B cell (primary cell): ENCODE measurements around the gene NDFIP1. TPM values are rescaled to one million over a fixed set of nuclear protein-coding genes. Genes with fewer than 3 reads are reported as not detected.

Experiments used
- ATAC-seq: fragments of 200-7000 bp; cut with Tn5 transposase; one replicate; pipeline ENCODE4 v1.10.0; 2021; ENCODE audit warnings: low read depth, mild to moderate bottlenecking, moderate number of reproducible peaks, moderate library complexity
- CTCF ChIA-PET: fragments of 350-600 bp; sonication (Branson Sonifier 250); formaldehyde crosslinking; loops from one replicate; lab custom pipeline; 2021; ENCODE audit warnings: antibody characterized with exemption, inconsistent platforms; lab: Charles Lee
- POLR2A ChIA-PET: fragments of 350-600 bp; sonication (Branson Sonifier 250); formaldehyde crosslinking; loops from one replicate; lab custom pipeline; 2021; ENCODE audit warnings: antibody characterized with exemption; lab: Charles Lee
- DNase-seq: peaks from one replicate; pipeline ENCODE4 v3.0.0; 2013
- H2AFZ ChIP-seq: 2 replicates; pipeline ENCODE4 v1.6.1; 2012; ENCODE audit warnings: mild to moderate bottlenecking, low read depth, low read length; ENCODE audit not compliant: insufficient read depth, poor library complexity, severe bottlenecking
- H3K27ac ChIP-seq, 2 donors: 1 replicate in 1 of 2; 2 replicates in 1 of 2; pipeline ENCODE4 v1.5.1; 2012 to 2013; ENCODE audit warnings: low read length in 2 of 2, mild to moderate bottlenecking in 2 of 2, moderate library complexity in 1 of 2
- H3K27me3 ChIP-seq, 4 experiments: fragments of 200-600 bp in 1 of 4; sonication (generic) in 1 of 4; replicated peaks in 1 of 4; 1 replicate in 2 of 4; 2 replicates in 2 of 4; pipeline versions ENCODE4 v1.6.1 to v1.7.0; 2013 to 2016; ENCODE audit warnings: low read length in 3 of 4, mild to moderate bottlenecking in 2 of 4, mixed read lengths in 1 of 4, moderate library complexity in 1 of 4; ENCODE audit not compliant: insufficient read depth in 4 of 4, control insufficient read depth in 3 of 4; ENCODE audit errors: control extremely low read depth in 1 of 4
- H3K36me3 ChIP-seq, 2 experiments: replicated peaks in 1 of 2; 1 replicate in 1 of 2; 2 replicates in 1 of 2; pipeline versions ENCODE4 v1.6.1 to v1.7.1; 2013; ENCODE audit warnings: low read length in 1 of 2; ENCODE audit not compliant: insufficient read depth in 2 of 2, control insufficient read depth in 1 of 2; ENCODE audit errors: control extremely low read depth in 1 of 2, extremely low read depth in 1 of 2
- H3K4me1 ChIP-seq, 2 donors: fragments of 200-600 bp in 1 of 2; sonication (generic) in 1 of 2; 1 replicate in 1 of 2; 2 replicates in 1 of 2; pipeline versions ENCODE4 v1.5.1 to v1.6.1; 2013 to 2017; ENCODE audit warnings: low read length in 2 of 2; ENCODE audit not compliant: control insufficient read depth in 2 of 2, insufficient read depth in 2 of 2
- H3K4me2 ChIP-seq: replicated peaks from 2 replicates; pipeline ENCODE3; 2012; ENCODE audit warnings: mild to moderate bottlenecking, low read depth, low read length; ENCODE audit not compliant: poor library complexity, severe bottlenecking
- H3K4me3 ChIP-seq, 5 experiments: fragments of 200-600 bp in 1 of 5; sonication (generic) in 1 of 5; 1 replicate in 3 of 5; 2 replicates in 2 of 5; pipeline versions ENCODE4 v1.5.1 to v1.7.0; 2011 to 2016; ENCODE audit warnings: low read length in 4 of 5, mild to moderate bottlenecking in 4 of 5, low read depth in 2 of 5, control low read depth in 1 of 5, moderate library complexity in 1 of 5; ENCODE audit not compliant: insufficient read depth in 1 of 5; ENCODE audit errors: control extremely low read depth in 1 of 5, extremely low read depth in 1 of 5
- H3K79me2 ChIP-seq: fragments of 200-600 bp; sonication (generic); one replicate; pipeline ENCODE4 v1.6.0; 2016; ENCODE audit warnings: low read length; ENCODE audit not compliant: control insufficient read depth, insufficient read depth
- H3K9ac ChIP-seq: fragments of 200-600 bp; sonication (generic); 2 replicates; pipeline ENCODE4 v1.6.1; 2017; ENCODE audit warnings: mild to moderate bottlenecking, low read length, moderate library complexity
- H3K9me3 ChIP-seq, 3 donors: one replicate each; pipeline versions ENCODE4 v1.6.1 to v1.7.1; 2013; ENCODE audit warnings: low read length in 2 of 3; ENCODE audit not compliant: control insufficient read depth in 2 of 3, insufficient read depth in 1 of 3; ENCODE audit errors: control extremely low read depth in 1 of 3
- H4K20me1 ChIP-seq: 2 replicates; pipeline ENCODE4 v1.6.0; 2012; ENCODE audit warnings: mild to moderate bottlenecking, low read length; ENCODE audit not compliant: insufficient read depth, control insufficient read depth, poor library complexity, severe bottlenecking
- H3K27ac Mint-ChIP-seq: one replicate; pipeline ENCODE4 v1.8.0; 2021; ENCODE audit warnings: mixed read lengths
- H3K27me3 Mint-ChIP-seq: one replicate; pipeline ENCODE4 v1.8.0; 2021; ENCODE audit warnings: mixed read lengths
- H3K4me1 Mint-ChIP-seq: one replicate; pipeline ENCODE4 v1.8.0; 2021; ENCODE audit warnings: mixed read lengths
- H3K4me3 Mint-ChIP-seq: one replicate; pipeline ENCODE4 v1.8.0; 2021; ENCODE audit warnings: mixed read lengths
- H3K9me3 Mint-ChIP-seq: one replicate; pipeline ENCODE4 v1.8.0; 2022; ENCODE audit warnings: mixed read lengths; ENCODE audit not compliant: insufficient read depth
- CTCF ChIP-seq: fragments of 200-600 bp; IDR thresholded peaks from one replicate; pipeline ENCODE4 v1.8.0; 2022; ENCODE audit warnings: antibody characterized with exemption, mild to moderate bottlenecking
- EZH2 ChIP-seq: IDR thresholded peaks from 2 replicates; pipeline ENCODE4 v1.6.1; 2012; ENCODE audit warnings: borderline replicate concordance, low read depth, mild to moderate bottlenecking, moderate library complexity, low read length; ENCODE audit not compliant: insufficient read depth, poor library complexity, severe bottlenecking
- WGBS: methylation state at CpG from one replicate; pipeline ENCODE4 v1.1.5; 2013; ENCODE audit warnings: missing lambda C conversion rate; ENCODE audit not compliant: insufficient coverage; 5-methylcytosine and 5-hydroxymethylcytosine counted together
- intact Hi-C: fragments of 100-400 bp; cut with micrococcal nuclease; formaldehyde crosslinking; loops from one replicate; pipeline ENCODE4 v1.10.0; 2022
- polyA plus RNA-seq: library from polyadenylated mRNA; depleted of rRNA; stranded (reverse); fragments of >200 nt; gene quantifications from 2 replicates; pipeline ENCODE4 v1.2.3, GENCODE V29; 2012
- total RNA-seq, 2 donors: library from RNA; stranded (reverse); fragments of 120-200 nt in 1 of 2; gene quantifications; 1 replicate in 1 of 2; 2 replicates in 1 of 2; pipeline versions ENCODE4 v1.2.3 to v1.2.4, GENCODE V29; 2013 to 2022

NDFIP1 gene
- total and polyA plus RNA-seq, 2 donors (not counting 1 experiment from before 2014, with no cell fraction given): 10.6 to 34.6 TPM

DNA sequence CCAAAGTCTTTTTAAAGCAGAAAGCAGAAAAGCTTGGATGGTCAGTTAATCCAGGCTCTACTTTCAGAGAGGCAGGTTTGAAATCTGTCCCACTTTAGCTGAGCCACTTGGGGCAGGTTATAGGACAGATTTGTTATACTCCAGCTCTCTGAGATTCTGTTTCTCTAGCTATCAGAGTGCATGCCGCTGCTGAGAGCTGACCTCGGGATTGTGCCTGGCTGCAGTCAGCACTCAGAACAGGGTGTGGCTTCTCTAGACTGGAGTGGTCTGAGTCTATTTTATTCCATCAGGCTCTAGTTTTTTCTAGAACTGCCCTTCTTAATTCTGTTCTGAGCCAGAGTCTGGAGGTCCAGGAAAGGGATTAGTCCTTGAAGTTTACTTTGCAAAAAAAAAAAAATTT lies 67.7 kb downstream of the NDFIP1 start:
- Histone ChIP-seq H3K4me3 (no peak overlapping the region), H3K36me3 (no peaks in the 10 kb centered on the region), H3K4me2 (no peak overlapping the region), H4K20me1 (no peaks in the 10 kb centered on the region), H3K27me3 (no peaks in the 10 kb centered on the region), H3K9ac (no peak overlapping the region), H3K79me2 (no peaks in the 10 kb centered on the region), H3K27ac (no peak overlapping the region), H2AFZ (no peak overlapping the region), H3K9me3 (no peaks in the 10 kb centered on the region), H3K4me1 (no peaks in the 10 kb centered on the region)
- WGBS: 100% methylated on average over 1 of the region's 2 CpGs
- ATAC-seq (no peak), DNase-seq (no peak)
- TF ChIP-seq CTCF (no peak), EZH2 (no peak)
- Mint-ChIP-seq H3K9me3 (no peaks in the 10 kb centered on the region), H3K4me3 (no peak overlapping the region), H3K27me3 (peaks cover 11% of the 10 kb centered on the region), H3K27ac (no peak overlapping the region), H3K4me1 (no peaks in the 10 kb centered on the region)
- intact Hi-C loops: no loop called here
- ChIA-PET CTCF (no interaction called here), POLR2A (no interaction called here)

- H3K79me2 ChIP-seq: no peaks in the 10 kb centered on the region
- Mint-ChIP-seq H3K4me3 (no peak overlapping the region), H3K27ac (no peak overlapping the region), H3K27me3 (peaks cover 11% of the 10 kb centered on the region), H3K4me1 (no peaks in the 10 kb centered on the region), H3K9me3 (no peaks in the 10 kb centered on the region)
- no peaks in the 10 kb centered on the region for H3K27me3 ChIP-seq
- TF ChIP-seq CTCF (no peak), EZH2 (no peak)
- WGBS: 100% methylated on average over 5 of the region's 7 CpGs
- no peak overlapping the region for H3K27ac ChIP-seq
- no peak for ATAC-seq
- H3K4me1 ChIP-seq: no peaks in the 10 kb centered on the region
- H3K36me3 ChIP-seq: no peaks in the 10 kb centered on the region
- H4K20me1 ChIP-seq: no peaks in the 10 kb centered on the region
- ChIA-PET POLR2A (no interaction called here), CTCF (no interaction called here)
- no peak for DNase-seq
- no peak overlapping the region for H3K9ac ChIP-seq
- intact Hi-C loops: no loop called here
- H3K4me2 ChIP-seq: no peak overlapping the region
- no peak overlapping the region for H3K4me3 ChIP-seq
- no peak overlapping the region for H2AFZ ChIP-seq
- H3K9me3 ChIP-seq: no peaks in the 10 kb centered on the region
Measured at GRCh38 chr5:142178651-142179050, 70.1 kb downstream of the NDFIP1 start.
